Loucy (cell line): Measurements from ENCODE around the gene TRIM40.
A peak's percentile ranks its signal among the peaks of the same experiment; 100 is the strongest.
"Not testable (repeated sequence)": the region's sequence is repeated elsewhere in the genome, so short reads cannot be mapped to it uniquely, and the experiment has no call there.

ENCODE experiments used
- H2AFZ ChIP-seq: fragments of 200-600 bp; sonication (generic); 2 replicates; pipeline ENCODE4 v1.6.0; 2016; ENCODE audit warnings: antibody characterized with exemption, mild to moderate bottlenecking, low read length, moderate library complexity
- H3F3A ChIP-seq: fragments of 200-600 bp; 2 replicates; pipeline ENCODE4 v1.6.0; 2016; ENCODE audit warnings: antibody characterized with exemption, low read depth, mild to moderate bottlenecking
- H3K27me3 ChIP-seq: fragments of 200-600 bp; sonication (generic); 2 replicates; pipeline ENCODE4 v1.6.1; 2014; ENCODE audit warnings: low read length, mild to moderate bottlenecking; ENCODE audit not compliant: insufficient read depth, poor library complexity, severe bottlenecking
- H3K36me3 ChIP-seq: fragments of 200-600 bp; sonication (generic); 2 replicates; pipeline ENCODE4 v1.6.1; 2016; ENCODE audit warnings: low read length; ENCODE audit not compliant: insufficient read depth
- H3K4me1 ChIP-seq: fragments of 200-600 bp; sonication (generic); 2 replicates; pipeline ENCODE4 v1.5.1; 2014; ENCODE audit warnings: low read length, mild to moderate bottlenecking; ENCODE audit not compliant: insufficient read depth, poor library complexity, severe bottlenecking
- H3K4me2 ChIP-seq: fragments of 200-600 bp; sonication (generic); 2 replicates; pipeline ENCODE4 v1.6.0; 2014; ENCODE audit warnings: antibody characterized with exemption, low read length, low read depth, mild to moderate bottlenecking; ENCODE audit not compliant: poor library complexity, severe bottlenecking
- H3K4me3 ChIP-seq: fragments of 200-600 bp; sonication (generic); 2 replicates; pipeline ENCODE4 v1.5.1; 2014; ENCODE audit warnings: low read length, mild to moderate bottlenecking, mixed read lengths; ENCODE audit not compliant: poor library complexity, severe bottlenecking
- H3K79me2 ChIP-seq: fragments of 200-600 bp; sonication (generic); 2 replicates; pipeline ENCODE4 v1.6.1; 2014; ENCODE audit warnings: low read length; ENCODE audit not compliant: insufficient read depth
- H3K9ac ChIP-seq: fragments of 200-600 bp; sonication (generic); 2 replicates; pipeline ENCODE4 v1.6.0; 2014; ENCODE audit warnings: mild to moderate bottlenecking, low read depth, low read length, moderate library complexity; ENCODE audit not compliant: poor library complexity, severe bottlenecking
- H3K9me2 ChIP-seq: fragments of 200-600 bp; sonication (generic); replicated peaks from 2 replicates; pipeline ENCODE4 v1.6.1; 2016; ENCODE audit warnings: low read depth, low read length, mixed read lengths
- H3K9me3 ChIP-seq: fragments of 200-600 bp; sonication (generic); 2 replicates; pipeline ENCODE4 v1.6.1; 2014; ENCODE audit warnings: mild to moderate bottlenecking, antibody characterized with exemption, low read length, low read depth; ENCODE audit not compliant: insufficient read depth
- H4K20me1 ChIP-seq: fragments of 200-600 bp; sonication (generic); 2 replicates; pipeline ENCODE4 v1.6.0; 2014; ENCODE audit warnings: antibody characterized with exemption, low read length, mild to moderate bottlenecking; ENCODE audit not compliant: insufficient read depth, poor library complexity, severe bottlenecking
- EZH2phosphoT487 ChIP-seq: fragments of 200-600 bp; IDR thresholded peaks from 2 replicates; pipeline ENCODE4 v1.6.1; 2018; ENCODE audit warnings: antibody characterized with exemption, mild to moderate bottlenecking, moderate library complexity, borderline replicate concordance
- TF ChIP-seq, protein P1 (sequence below): fragments of 200-600 bp; sonication (generic); conservative IDR thresholded peaks from 2 replicates; pipeline ENCODE4 v1.5.1; 2014; ENCODE audit warnings: mild to moderate bottlenecking, antibody characterized with exemption, low read length

The TRIM40 gene

DNA sequence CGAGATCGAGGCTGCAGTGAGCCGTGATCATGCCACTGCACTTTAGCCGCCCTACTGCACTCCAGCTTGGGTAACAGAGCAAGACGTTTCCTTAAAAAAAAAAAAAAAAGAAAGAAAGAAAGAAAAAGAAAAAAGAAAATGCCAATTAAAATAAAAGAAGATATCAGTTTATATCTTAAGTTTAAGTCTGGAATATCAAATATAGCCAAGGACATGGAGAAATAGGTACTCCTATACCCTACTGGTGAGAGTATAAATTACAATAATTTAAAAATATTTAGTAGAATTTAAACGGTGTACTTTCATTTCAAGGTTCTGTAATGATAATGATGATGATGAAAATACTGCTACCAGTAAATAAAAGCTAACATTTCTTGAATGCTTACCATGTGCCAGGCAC lies 19.2 kb upstream of the TRIM40 start:
- Histone ChIP-seq H3K9ac (no peak overlapping the region), H3K4me3 (no peak overlapping the region), H3K4me1 (peaks cover 7% of the 10 kb centered on the region), H3K4me2 (no peak overlapping the region), H3K9me2 (no peaks in the 10 kb centered on the region), H3F3A (no peaks in the 10 kb centered on the region), H3K36me3 (no peaks in the 10 kb centered on the region), H3K27me3 (no peaks in the 10 kb centered on the region), H3K79me2 (no peaks in the 10 kb centered on the region), H2AFZ (no peak overlapping the region), H4K20me1 (no peaks in the 10 kb centered on the region), H3K9me3 (no peaks in the 10 kb centered on the region)
- TF ChIP-seq, protein P1, sequence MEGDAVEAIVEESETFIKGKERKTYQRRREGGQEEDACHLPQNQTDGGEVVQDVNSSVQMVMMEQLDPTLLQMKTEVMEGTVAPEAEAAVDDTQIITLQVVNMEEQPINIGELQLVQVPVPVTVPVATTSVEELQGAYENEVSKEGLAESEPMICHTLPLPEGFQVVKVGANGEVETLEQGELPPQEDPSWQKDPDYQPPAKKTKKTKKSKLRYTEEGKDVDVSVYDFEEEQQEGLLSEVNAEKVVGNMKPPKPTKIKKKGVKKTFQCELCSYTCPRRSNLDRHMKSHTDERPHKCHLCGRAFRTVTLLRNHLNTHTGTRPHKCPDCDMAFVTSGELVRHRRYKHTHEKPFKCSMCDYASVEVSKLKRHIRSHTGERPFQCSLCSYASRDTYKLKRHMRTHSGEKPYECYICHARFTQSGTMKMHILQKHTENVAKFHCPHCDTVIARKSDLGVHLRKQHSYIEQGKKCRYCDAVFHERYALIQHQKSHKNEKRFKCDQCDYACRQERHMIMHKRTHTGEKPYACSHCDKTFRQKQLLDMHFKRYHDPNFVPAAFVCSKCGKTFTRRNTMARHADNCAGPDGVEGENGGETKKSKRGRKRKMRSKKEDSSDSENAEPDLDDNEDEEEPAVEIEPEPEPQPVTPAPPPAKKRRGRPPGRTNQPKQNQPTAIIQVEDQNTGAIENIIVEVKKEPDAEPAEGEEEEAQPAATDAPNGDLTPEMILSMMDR, result peak; percentile 26
- TF ChIP-seq EZH2phosphoT487, result no peak

DNA sequence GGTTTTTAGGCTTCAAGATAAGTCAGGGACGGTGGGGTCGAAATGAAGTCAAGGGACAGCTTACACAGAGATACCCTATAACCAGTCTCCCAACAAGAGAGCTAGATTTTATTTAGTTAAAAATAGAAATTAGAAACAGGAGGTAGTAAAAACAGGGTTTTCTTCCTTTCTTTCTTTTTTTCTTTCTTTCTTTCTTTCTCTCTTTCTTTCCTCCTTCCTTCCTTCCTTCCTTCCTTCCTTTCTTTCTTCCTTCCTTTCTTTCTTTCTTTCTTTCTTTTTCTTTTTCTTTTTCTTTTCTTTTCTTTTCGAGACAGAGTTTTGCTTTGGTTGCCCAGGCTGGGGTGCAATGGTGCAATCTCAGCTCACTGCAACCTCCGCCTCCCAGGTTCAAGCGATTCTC lies 17.2 kb upstream of the TRIM40 start:
- not testable (repeated sequence) for H3K79me2 ChIP-seq, H3K4me2 ChIP-seq, H3K9ac ChIP-seq, H4K20me1 ChIP-seq, H3K9me2 ChIP-seq, H2AFZ ChIP-seq, H3K27me3 ChIP-seq, H3K9me3 ChIP-seq, H3K36me3 ChIP-seq, H3K4me3 ChIP-seq, H3K4me1 ChIP-seq, H3F3A ChIP-seq

DNA sequence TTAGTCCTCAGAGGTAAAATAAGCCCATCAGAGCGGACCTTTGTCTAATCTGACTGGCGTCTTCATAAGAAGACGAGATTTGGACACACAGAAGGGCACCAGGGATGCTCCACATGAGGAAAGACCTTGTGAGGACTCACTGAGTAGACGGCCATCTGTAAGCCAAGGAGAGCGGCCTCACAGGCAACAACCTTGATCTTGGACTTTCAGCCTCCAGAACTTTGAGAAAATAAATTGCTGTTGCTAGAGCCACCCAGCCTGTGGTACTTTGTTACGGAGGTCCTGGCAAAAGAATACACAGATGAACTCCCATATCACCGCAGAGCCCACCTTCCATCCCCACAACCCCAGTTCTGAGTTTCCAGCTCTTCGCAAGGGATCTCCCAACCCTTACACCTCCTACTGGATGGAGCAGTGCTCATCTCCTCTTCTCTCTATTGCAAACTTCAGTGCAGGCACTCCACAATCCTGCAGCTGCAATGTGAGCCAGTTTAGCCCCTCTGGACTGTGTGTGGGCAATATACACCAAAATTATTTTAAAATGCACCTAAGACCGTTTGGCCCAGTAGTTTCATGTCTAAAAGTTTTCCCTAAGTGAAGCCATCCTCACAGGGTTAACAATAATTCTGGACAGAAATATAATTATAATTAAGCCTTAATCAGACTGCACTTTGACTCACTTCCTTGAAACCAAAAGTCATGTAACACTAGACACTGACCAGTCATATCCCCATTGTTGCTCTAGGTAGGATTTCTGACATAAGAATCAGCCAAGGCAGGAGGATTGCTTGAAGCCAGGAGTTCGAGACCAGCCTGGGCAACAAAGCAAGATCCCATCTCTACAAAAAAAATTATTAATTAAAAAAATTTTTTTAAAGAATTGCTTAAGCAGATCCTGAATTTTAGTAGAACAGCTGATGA lies 14.2 kb upstream of the TRIM40 start:
- no peak overlapping the region for H3K4me2 ChIP-seq
- no peaks in the 10 kb centered on the region for H3K9me2 ChIP-seq
- no peaks in the 10 kb centered on the region for H3F3A ChIP-seq
- TF ChIP-seq, protein P1, result no peak
- TF ChIP-seq EZH2phosphoT487, result no peak
- H3K79me2 ChIP-seq, result no peaks in the 10 kb centered on the region
- no peak overlapping the region for H3K4me3 ChIP-seq
- H2AFZ ChIP-seq, result no peak overlapping the region
- H4K20me1 ChIP-seq, result no peaks in the 10 kb centered on the region
- no peaks in the 10 kb centered on the region for H3K36me3 ChIP-seq
- no peak overlapping the region for H3K9ac ChIP-seq
- H3K27me3 ChIP-seq, result no peaks in the 10 kb centered on the region
- H3K9me3 ChIP-seq, result no peaks in the 10 kb centered on the region
- H3K4me1 ChIP-seq, result no peaks in the 10 kb centered on the region

DNA sequence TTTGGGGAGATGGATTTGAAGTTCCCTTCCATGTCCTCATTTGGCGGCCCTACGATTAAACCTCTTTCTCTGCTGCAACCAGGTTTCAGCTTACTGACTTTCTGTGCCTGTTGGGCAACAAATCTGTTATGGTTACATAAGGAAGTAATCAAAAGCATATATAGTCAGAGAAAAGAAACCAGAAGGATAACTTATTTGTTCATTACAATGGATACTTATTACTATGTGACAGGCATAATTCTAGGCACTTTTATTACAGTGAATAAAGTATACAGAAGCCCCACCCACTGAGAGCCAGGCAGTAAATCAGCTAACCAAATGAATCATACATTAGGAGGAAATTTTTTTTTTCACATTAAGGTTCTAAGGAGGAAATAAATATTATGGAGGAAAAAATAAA lies 13.4 kb upstream of the TRIM40 start:
- Histone ChIP-seq H3K79me2 (no peaks in the 10 kb centered on the region), H3K4me2 (no peak overlapping the region), H4K20me1 (no peaks in the 10 kb centered on the region), H2AFZ (no peak overlapping the region), H3K27me3 (no peaks in the 10 kb centered on the region), H3K36me3 (no peaks in the 10 kb centered on the region), H3K9me3 (no peaks in the 10 kb centered on the region), H3K4me3 (no peak overlapping the region), H3K9ac (no peak overlapping the region), H3K4me1 (no peaks in the 10 kb centered on the region), H3F3A (no peaks in the 10 kb centered on the region), H3K9me2 (no peaks in the 10 kb centered on the region)
- TF ChIP-seq, protein P1, result no peak
- TF ChIP-seq EZH2phosphoT487, result no peak
